ENCODE measurements around the gene PAK2. TPM values are rescaled to one million over a fixed set of nuclear protein-coding genes. Genes with fewer than 3 reads are reported as not detected.
"Not testable (repeated sequence)": the region's sequence is repeated elsewhere in the genome, so short reads cannot be mapped to it uniquely, and the experiment has no call there.

PAK2 gene
- total RNA-seq, 2 experiments from 2014 or later = 84.7 to 104 TPM

DNA sequence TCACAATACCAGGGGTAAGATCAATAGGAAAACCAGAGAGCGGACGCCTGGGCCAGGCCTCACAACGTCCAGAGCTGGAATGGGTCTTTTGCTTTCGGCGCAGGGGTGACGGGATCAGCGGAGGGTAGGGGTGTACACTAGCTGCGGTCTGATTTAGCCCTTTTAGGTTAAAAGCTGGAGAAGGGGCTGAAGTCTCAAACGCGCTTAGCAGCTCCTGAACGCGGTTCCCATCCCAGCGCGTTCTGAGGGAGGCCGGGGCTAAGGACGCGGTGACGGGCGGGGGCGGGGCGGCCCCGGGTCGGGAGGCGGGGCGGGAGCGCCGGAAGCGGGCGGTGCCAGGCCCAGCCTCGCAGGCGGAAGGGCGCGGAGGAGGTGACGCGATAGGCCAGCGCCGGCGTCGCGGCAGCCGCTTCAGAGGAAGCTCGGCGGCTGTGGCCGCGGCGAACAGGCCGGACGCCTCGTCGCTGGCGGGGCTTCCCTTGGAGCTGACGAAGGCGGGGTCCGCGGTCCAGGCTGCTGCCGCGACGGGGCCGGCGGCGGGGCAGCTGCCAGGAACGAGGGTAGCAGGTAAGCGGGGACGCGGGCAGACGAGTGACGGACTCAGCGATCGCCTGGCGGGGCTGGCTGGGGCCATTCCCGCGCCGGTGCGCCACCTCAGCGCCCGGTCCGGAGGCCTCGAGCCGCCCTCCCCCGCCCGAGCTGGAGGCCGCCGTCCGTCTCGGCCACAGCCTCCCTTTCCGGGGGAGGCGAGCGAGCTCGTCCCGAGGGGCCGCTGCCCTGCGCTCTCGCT is 128.0 kb downstream of the PAK2 start, which contains the start of gene SENP5:
Gene SENP5 (plus strand): TSS at position 414 of the 790 bp plus-strand sequence. CDS start 17,262 bp downstream, outside the sequence.
- DNase-seq = peak; percentile 92
- ChIA-PET CTCF (interaction anchor here (0.9 to 2.8 kb wide), 8 partner anchors 8 to 345 kb away, joined by 3 to 11 read pairs (median 3); partner anchors contain the start of gene NCBP2), POLR2A (interaction anchor here (0.6 to 2.2 kb wide), 16 partner anchors 10 to 549 kb away, joined by 3 to 26 read pairs (median 4); partner anchors contain the start of genes DYNLT2B, FBXO45, NCBP2 and PAK2)
- Mint-ChIP-seq H3K4me3 (peak within 1 kb of the TSS; percentile 98), H3K36me3 (ENCODE audit: low read depth) (peaks cover 4% of the 10 kb centered on the region), H3K4me1 (ENCODE audit: low read depth) (peaks cover 19% of the 10 kb centered on the region), H3K27me3 (ENCODE audit: low read depth) (peaks cover 1% of the 10 kb centered on the region), H3K27ac (peak within 1 kb of the TSS; percentile 99), H3K9me3 (ENCODE audit: insufficient read depth) (peaks cover 4% of the 10 kb centered on the region)
- ATAC-seq = peak; percentile 97

GRCh38 chr3:196868297-196868661 is 128.6 kb downstream of the PAK2 start:
- Mint-ChIP-seq H3K27me3 (ENCODE audit: low read depth) (peaks cover 1% of the 10 kb centered on the region), H3K36me3 (ENCODE audit: low read depth) (peaks cover 4% of the 10 kb centered on the region), H3K4me3 (peak overlapping the region; percentile 98), H3K9me3 (ENCODE audit: insufficient read depth) (no peaks in the 10 kb centered on the region), H3K4me1 (ENCODE audit: low read depth) (peaks cover 20% of the 10 kb centered on the region), H3K27ac (peak overlapping the region; percentile 99)
- CTCF ChIA-PET = interaction anchor here (0.9 to 2.8 kb wide), 7 partner anchors 9 to 346 kb away, joined by 3 to 11 read pairs (median 3); partner anchors contain the start of gene NCBP2
- POLR2A ChIA-PET = interaction anchor here (0.6 to 2.2 kb wide), 13 partner anchors 10 to 550 kb away, joined by 3 to 26 read pairs (median 5); partner anchors contain the start of genes DYNLT2B, FBXO45, NCBP2 and PAK2
- DNase-seq (peak; percentile 35), ATAC-seq (peak; percentile 27)

DNA sequence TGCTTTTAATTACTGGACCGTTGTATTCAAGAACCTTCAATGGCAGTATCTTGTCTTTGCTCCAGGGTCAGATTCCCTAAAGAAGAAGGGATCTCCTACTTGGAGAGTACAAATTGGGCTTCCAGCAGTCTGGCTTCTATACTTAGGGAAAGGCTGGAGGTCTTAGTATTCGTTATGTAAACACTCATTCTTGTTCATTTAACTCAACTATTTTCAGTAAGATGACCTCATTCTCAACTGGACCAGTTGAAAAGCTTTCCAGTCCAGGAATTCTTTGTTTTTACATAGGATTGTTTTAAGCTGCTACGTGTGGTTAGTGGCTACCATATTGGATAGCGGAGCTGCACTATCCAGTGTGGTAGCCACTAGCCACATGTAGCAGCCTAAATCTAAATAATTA is 132.7 kb downstream of the PAK2 start:
- H3K36me3 Mint-ChIP-seq (ENCODE audit: low read depth) = peaks cover 4% of the 10 kb centered on the region
- H3K9me3 Mint-ChIP-seq (ENCODE audit: insufficient read depth) = no peaks in the 10 kb centered on the region
- ATAC-seq (no peak), DNase-seq (no peak)
- ChIA-PET CTCF (no interaction called here), POLR2A (interaction anchor here (0.6 kb wide), 2 partner anchors 19 to 68 kb away, joined by 3 read pairs; no protein-coding TSS in a partner anchor)
- H3K4me1 Mint-ChIP-seq (ENCODE audit: low read depth) = peaks cover 20% of the 10 kb centered on the region
- no peak overlapping the region for H3K4me3 Mint-ChIP-seq
- no peaks in the 10 kb centered on the region for H3K27me3 Mint-ChIP-seq (ENCODE audit: low read depth)
- H3K27ac Mint-ChIP-seq = no peak overlapping the region

DNA sequence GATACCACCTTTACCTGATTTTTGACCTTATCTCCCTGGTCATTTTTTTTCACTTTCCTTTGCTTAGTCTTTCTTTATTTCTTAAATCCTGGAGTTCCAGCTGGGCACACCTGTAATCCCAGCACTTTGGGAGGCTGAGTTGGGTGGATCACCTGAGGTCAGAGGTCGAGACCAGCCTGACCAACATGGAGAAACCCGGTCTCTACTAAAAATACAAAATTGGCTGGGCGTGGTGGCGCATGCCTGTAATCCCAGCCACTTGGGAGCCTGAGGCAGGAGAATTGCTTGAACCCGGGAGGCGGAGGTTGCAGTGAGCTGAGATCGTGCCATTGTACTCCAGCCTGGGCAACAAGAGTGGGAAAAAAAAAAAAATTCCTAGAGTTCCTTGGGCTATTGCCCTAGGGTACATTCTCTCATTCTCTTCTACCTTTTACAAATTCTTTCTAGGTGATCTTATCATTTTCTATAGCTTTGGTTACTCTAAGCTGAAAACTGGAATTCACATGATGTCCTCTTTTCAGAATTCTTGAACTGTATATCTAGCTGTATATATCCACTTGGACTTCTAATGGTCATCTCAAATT is 134.9 kb downstream of the PAK2 start:
- not testable (repeated sequence) for H3K36me3 Mint-ChIP-seq (ENCODE audit: low read depth); H3K4me3 Mint-ChIP-seq; H3K27ac Mint-ChIP-seq; H3K27me3 Mint-ChIP-seq (ENCODE audit: low read depth); DNase-seq; H3K9me3 Mint-ChIP-seq (ENCODE audit: insufficient read depth); ATAC-seq
- ChIA-PET POLR2A (interaction anchor here (0.6 kb wide), 2 partner anchors 12 to 17 kb away, joined by 6 to 8 read pairs; no protein-coding TSS in a partner anchor), CTCF (interaction anchor here (1.1 to 2.0 kb wide), 4 partner anchors 37 to 265 kb away, joined by 4 to 8 read pairs (median 6); partner anchors contain the start of genes MELTF and NCBP2)
- peaks cover 18% of the 10 kb centered on the region for H3K4me1 Mint-ChIP-seq (ENCODE audit: low read depth)

- Mint-ChIP-seq H3K4me1 (ENCODE audit: low read depth) (peaks cover 13% of the 10 kb centered on the region), H3K27ac (no peak overlapping the region), H3K36me3 (ENCODE audit: low read depth) (peaks cover 2% of the 10 kb centered on the region), H3K9me3 (ENCODE audit: insufficient read depth) (no peaks in the 10 kb centered on the region), H3K27me3 (ENCODE audit: low read depth) (no peaks in the 10 kb centered on the region), H3K4me3 (no peak overlapping the region)
- ATAC-seq (no peak), DNase-seq (no peak)
- POLR2A ChIA-PET = interaction anchor here (0.6 to 0.7 kb wide), 3 partner anchors 16 to 156 kb away, joined by 3 to 6 read pairs (median 3); no protein-coding TSS in a partner anchor
- CTCF ChIA-PET = interaction anchor here (1.1 to 2.0 kb wide), 3 partner anchors 38 to 266 kb away, joined by 6 to 8 read pairs (median 7); partner anchors contain the start of gene NCBP2
These were observed 135.6 kb downstream of the PAK2 start for GRCh38 chr3:196875258-196875657.

Other genes starting within 250 kb of the PAK2 start
- gene RNF168, start 236.1 kb upstream of the PAK2 start, total RNA-seq = 10 to 100 TPM; 35.2 to 39.3 TPM
- gene SMCO1, start 224.5 kb upstream of the PAK2 start, total RNA-seq = under 1 TPM in 1 of 2 experiments, not detected in 1; 0.13 TPM
- gene WDR53, start 171.3 kb upstream of the PAK2 start, total RNA-seq = 10 to 100 TPM; 21.0 to 21.8 TPM
- 10 to 100 TPM; 16.1 to 17.7 TPM for gene FBXO45, start 171.2 kb upstream of the PAK2 start, total RNA-seq
- 10 to 100 TPM; 37.5 to 39.9 TPM for gene NRROS, start 100.2 kb upstream of the PAK2 start, total RNA-seq
- 1 to 10 TPM; 4.6 to 5.6 TPM for gene CEP19, start 27.6 kb upstream of the PAK2 start, total RNA-seq
- gene PIGX, start 27.5 kb upstream of the PAK2 start, total RNA-seq = 10 to 100 TPM; 41.5 to 42.1 TPM
- gene SENP5, start 128.1 kb downstream of the PAK2 start, total RNA-seq = 10 to 100 TPM; 32.2 to 37.0 TPM
- 10 to 100 TPM; 49.1 to 52.4 TPM for gene NCBP2, start 202.7 kb downstream of the PAK2 start, total RNA-seq
- gene PIGZ, start 229.0 kb downstream of the PAK2 start, total RNA-seq = 1 to 10 TPM in 1 of 2 experiments, under 1 TPM in 1; 0.81 to 1.9 TPM

Measured in activated CD8-positive, alpha-beta T cell treated with anti-CD3 and anti-CD28 coated beads, Interleukin-2, amount 10 ng/mL, durations not matched to agents 7 days and 5 days (primary cell).